IMR-90 (cell line): ENCODE results near the gene OR11A1. TPM values are rescaled to one million over a fixed set of nuclear protein-coding genes. Genes with fewer than 3 reads are reported as not detected.

Source experiments
- ATAC-seq: fragments of 200-7000 bp; cut with Tn5 transposase; 2 replicates; pipeline ENCODE4 v1.9.1; 2020; ENCODE audit warnings: low read depth, mild to moderate bottlenecking, moderate library complexity
- Bru-seq: library from RNA; stranded (reverse); fragments of 400-500 nt; gene quantifications from one replicate; lab custom pipeline; 2021; lab: Mats Ljungman, UMichigan
- BruChase-seq, 2 experiments: library from RNA; stranded (reverse); fragments of 400-500 nt; gene quantifications; one replicate each; lab custom pipeline; 2021; lab: Mats Ljungman, UMichigan
- BruUV-seq: library from RNA; stranded (reverse); fragments of 400-500 nt; replicated peaks from 2 replicates; lab custom pipeline; 2021; lab: Mats Ljungman, UMichigan
- CTCF ChIA-PET: fragments of 300-600 bp; formaldehyde crosslinking; extraction: SDS; loops from one replicate; lab custom pipeline; 2021; ENCODE audit warnings: antibody characterized with exemption; lab: Yijun Ruan, JAX
- POLR2A ChIA-PET: fragments of 300-600 bp; sonication (Branson Sonifier 250); formaldehyde crosslinking; loops from one replicate; lab custom pipeline; 2022; ENCODE audit warnings: antibody characterized with exemption; ENCODE audit not compliant: unreplicated experiment; lab: Charles Lee
- DNase-seq: peaks from one replicate; pipeline ENCODE4 v3.0.0; 2013
- H2AFZ ChIP-seq: replicated peaks from 2 replicates; pipeline ENCODE3; 2013; ENCODE audit warnings: low read length, mild to moderate bottlenecking; ENCODE audit not compliant: poor library complexity
- H2AK5ac ChIP-seq: 2 replicates; pipeline ENCODE4 v1.6.1; 2013; ENCODE audit warnings: low read depth, low read length, inconsistent platforms
- H2AK9ac ChIP-seq: replicated peaks from 2 replicates; pipeline ENCODE3; 2013; ENCODE audit warnings: mild to moderate bottlenecking, low read depth, low read length, moderate library complexity; ENCODE audit not compliant: poor library complexity
- H2BK120ac ChIP-seq: 2 replicates; pipeline ENCODE4 v1.6.1; 2013; ENCODE audit warnings: low read depth, low read length, inconsistent platforms
- H2BK15ac ChIP-seq: 3 replicates; pipeline ENCODE4 v1.6.1; 2013; ENCODE audit warnings: low read depth, low read length, inconsistent platforms
- H2BK20ac ChIP-seq: 2 replicates; pipeline ENCODE4 v1.6.1; 2013; ENCODE audit warnings: low read depth, mild to moderate bottlenecking, inconsistent platforms, low read length, moderate library complexity
- H2BK5ac ChIP-seq: 2 replicates; pipeline ENCODE4 v1.6.1; 2013; ENCODE audit warnings: mild to moderate bottlenecking, low read depth, low read length, inconsistent platforms; ENCODE audit not compliant: poor library complexity, severe bottlenecking
- H3K14ac ChIP-seq: replicated peaks from 2 replicates; pipeline ENCODE4 v1.6.1; 2013; ENCODE audit warnings: low read depth, low read length, inconsistent platforms
- H3K18ac ChIP-seq: 2 replicates; pipeline ENCODE4 v1.6.1; 2013; ENCODE audit warnings: low read depth, low read length, control low read depth
- H3K23ac ChIP-seq: 2 replicates; pipeline ENCODE4 v1.6.1; 2013; ENCODE audit warnings: low read depth, low read length, inconsistent platforms
- H3K27ac ChIP-seq: 2 replicates; pipeline ENCODE4 v1.5.1; 2013; ENCODE audit warnings: mild to moderate bottlenecking, control low read depth, low read length; ENCODE audit not compliant: insufficient read depth
- H3K27me3 ChIP-seq: 2 replicates; pipeline ENCODE4 v1.6.1; 2013; ENCODE audit warnings: low read length; ENCODE audit not compliant: control insufficient read depth, insufficient read depth
- H3K36me3 ChIP-seq: 2 replicates; pipeline ENCODE4 v1.6.1; 2013; ENCODE audit warnings: low read length, mixed read lengths; ENCODE audit not compliant: control insufficient read depth, insufficient read depth
- H3K4ac ChIP-seq: 2 replicates; pipeline ENCODE4 v1.6.1; 2013; ENCODE audit warnings: low read depth, low read length, inconsistent platforms
- H3K4me1 ChIP-seq: 2 replicates; pipeline ENCODE4 v1.6.1; 2013; ENCODE audit warnings: low read length, mixed read lengths; ENCODE audit not compliant: control insufficient read depth, insufficient read depth
- H3K4me2 ChIP-seq: 2 replicates; pipeline ENCODE4 v1.6.1; 2013; ENCODE audit warnings: low read depth, mild to moderate bottlenecking, control low read depth, low read length, moderate library complexity
- H3K4me3 ChIP-seq: 2 replicates; pipeline ENCODE4 v1.5.1; 2013; ENCODE audit warnings: low read depth, mild to moderate bottlenecking, control low read depth, low read length, moderate library complexity; ENCODE audit not compliant: insufficient read depth
- H3K56ac ChIP-seq: 2 replicates; pipeline ENCODE4 v1.6.1; 2013; ENCODE audit warnings: low read length, inconsistent platforms; ENCODE audit not compliant: insufficient read depth; ENCODE audit errors: extremely low read depth
- H3K79me1 ChIP-seq, 2 experiments: 2 replicates each; pipeline ENCODE4 v1.6.1; 2013; ENCODE audit warnings: low read length in 2 of 2, inconsistent platforms in 1 of 2, low read depth in 1 of 2
- H3K9ac ChIP-seq: 2 replicates; pipeline ENCODE4 v1.6.1; 2013; ENCODE audit warnings: low read depth, low read length, control low read depth
- H3K9me1 ChIP-seq: 2 replicates; pipeline ENCODE4 v1.6.1; 2013; ENCODE audit warnings: low read length, inconsistent platforms; ENCODE audit not compliant: insufficient read depth
- H3K9me3 ChIP-seq: 2 replicates; pipeline ENCODE4 v1.6.1; 2013; ENCODE audit warnings: low read length; ENCODE audit not compliant: control insufficient read depth, insufficient read depth
- H4K20me1 ChIP-seq: 2 replicates; pipeline ENCODE4 v1.6.1; 2013; ENCODE audit warnings: low read length, inconsistent platforms; ENCODE audit not compliant: insufficient read depth
- H4K5ac ChIP-seq: 2 replicates; pipeline ENCODE4 v1.6.1; 2013; ENCODE audit warnings: mild to moderate bottlenecking, low read depth, low read length, control low read depth
- H4K8ac ChIP-seq, 2 experiments: 2 replicates each; pipeline ENCODE4 v1.6.1; 2013; ENCODE audit warnings: low read depth in 2 of 2, low read length in 2 of 2, control low read depth in 1 of 2, inconsistent platforms in 1 of 2
- H4K91ac ChIP-seq: 2 replicates; pipeline ENCODE4 v1.6.1; 2013; ENCODE audit warnings: low read depth, low read length, inconsistent platforms; ENCODE audit not compliant: insufficient read depth
- BHLHE40 ChIP-seq: fragments of 150-350 bp; IDR thresholded peaks from 2 replicates; pipeline ENCODE4 v1.6.1; 2016; ENCODE audit warnings: mild to moderate bottlenecking, low read depth, low read length
- CEBPB ChIP-seq: IDR thresholded peaks from 2 replicates; pipeline ENCODE4 v1.6.1; 2012; ENCODE audit warnings: low read depth, low read length, improper control_type of control experiment
- FOS ChIP-seq: fragments of 150-350 bp; IDR thresholded peaks from 2 replicates; pipeline ENCODE4 v1.6.1; 2016; ENCODE audit warnings: low read depth, low read length
- MAFK ChIP-seq: IDR thresholded peaks from 2 replicates; pipeline ENCODE4 v1.6.1; 2012; ENCODE audit warnings: low read depth, low read length, improper control_type of control experiment
- MAZ ChIP-seq: IDR thresholded peaks from 2 replicates; pipeline ENCODE4 v1.6.1; 2012; ENCODE audit warnings: low read depth, mild to moderate bottlenecking, low read length, improper control_type of control experiment, moderate library complexity, borderline replicate concordance
- MXI1 ChIP-seq: IDR thresholded peaks from 2 replicates; pipeline ENCODE4 v1.6.1; 2012; ENCODE audit warnings: low read depth, mild to moderate bottlenecking, low read length, moderate library complexity, borderline replicate concordance
- NFE2L2 ChIP-seq: fragments of 150-350 bp; IDR thresholded peaks from 2 replicates; pipeline ENCODE4 v1.6.1; 2016; ENCODE audit warnings: low read depth, mild to moderate bottlenecking, low read length
- POLR2A ChIP-seq: IDR thresholded peaks from 2 replicates; pipeline ENCODE4 v1.6.1; 2012; ENCODE audit warnings: mild to moderate bottlenecking, low read depth, low read length
- RAD21 ChIP-seq: IDR thresholded peaks from 2 replicates; pipeline ENCODE4 v1.6.1; 2012; ENCODE audit warnings: low read length, improper control_type of control experiment
- RCOR1 ChIP-seq: IDR thresholded peaks from 2 replicates; pipeline ENCODE4 v1.6.1; 2012; ENCODE audit warnings: mild to moderate bottlenecking, low read length, improper control_type of control experiment; ENCODE audit not compliant: insufficient replicate concordance
- RFX5 ChIP-seq: IDR thresholded peaks from 2 replicates; pipeline ENCODE4 v1.8.0; 2012; ENCODE audit warnings: low read depth, mild to moderate bottlenecking, low read length, moderate library complexity
- WGBS, 2 experiments: methylation state at CpG; one replicate each; pipeline versions ENCODE4 v1.1.5 to v1.1.7; 2013; ENCODE audit warnings: missing lambda C conversion rate in 2 of 2; ENCODE audit not compliant: insufficient read length in 1 of 2; ENCODE audit errors: extremely low coverage in 2 of 2; 5-methylcytosine and 5-hydroxymethylcytosine counted together
- dilution Hi-C: fragments of 300-500 bp; cut with HindIII; formaldehyde crosslinking; loops from one replicate; pipeline ENCODE4 v1.14.3; 2018; ENCODE audit warnings: low sequenced_read_pairs; ENCODE audit not compliant: unreplicated experiment
- in situ Hi-C: fragments of 300-500 bp; cut with MboI; formaldehyde crosslinking; loops from 3 replicates; pipeline ENCODE4 v1.14.3; 2019; ENCODE audit warnings: low sequenced_read_pairs, inconsistent platforms, mixed read lengths
- intact Hi-C: fragments of 100-400 bp; cut with micrococcal nuclease; formaldehyde crosslinking; loops from 2 replicates; pipeline ENCODE4 v1.10.0; 2022
- long read RNA-seq: library from polyadenylated mRNA; unstranded; transcript quantifications from one replicate; pipeline ENCODE4 v2.0.0, GENCODE V29; 2021; ENCODE audit not compliant: unreplicated experiment
- polyA plus RNA-seq, 3 experiments: library from polyadenylated mRNA; depleted of rRNA; stranded (reverse); fragments of >200 nt; gene quantifications; 2 replicates each; pipeline ENCODE4 v1.2.3, GENCODE V29; 2012; ENCODE audit warnings: low replicate concordance in 1 of 3
- total RNA-seq: library from RNA; depleted of rRNA; stranded (reverse); fragments of >200 nt; gene quantifications from 2 replicates; pipeline ENCODE4 v1.2.3, GENCODE V29; 2012; rRNA removed
- TF ChIP-seq, protein P1 (sequence below): fragments of 150-350 bp; IDR thresholded peaks from 2 replicates; pipeline ENCODE4 v1.6.1; 2016; ENCODE audit warnings: low read depth, mild to moderate bottlenecking, low read length, moderate library complexity, borderline replicate concordance
- TF ChIP-seq, protein P2 (sequence below): fragments of 150-350 bp; IDR thresholded peaks from 2 replicates; pipeline ENCODE4 v1.6.1; 2017; ENCODE audit warnings: mild to moderate bottlenecking, antibody characterized with exemption, low read length, low read depth
- TF ChIP-seq, protein P3 (sequence below): conservative IDR thresholded peaks from 2 replicates; pipeline ENCODE4 v1.5.1; 2012; ENCODE audit warnings: mild to moderate bottlenecking, low read depth, low read length, improper control_type of control experiment

OR11A1 gene, protein sequence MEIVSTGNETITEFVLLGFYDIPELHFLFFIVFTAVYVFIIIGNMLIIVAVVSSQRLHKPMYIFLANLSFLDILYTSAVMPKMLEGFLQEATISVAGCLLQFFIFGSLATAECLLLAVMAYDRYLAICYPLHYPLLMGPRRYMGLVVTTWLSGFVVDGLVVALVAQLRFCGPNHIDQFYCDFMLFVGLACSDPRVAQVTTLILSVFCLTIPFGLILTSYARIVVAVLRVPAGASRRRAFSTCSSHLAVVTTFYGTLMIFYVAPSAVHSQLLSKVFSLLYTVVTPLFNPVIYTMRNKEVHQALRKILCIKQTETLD
- total RNA-seq (not detected in 2 replicates), polyA plus RNA-seq (2012; rRNA removed) (not detected in 2 replicates), Bru-seq, nascent RNA (percentile 2 among the genes with signal in this experiment), BruChase-seq, experiment 1, labeled RNA remaining after a 6-hour chase (percentile 3 among the genes with signal in this experiment), BruChase-seq, experiment 2, labeled RNA remaining after a 2-hour chase (not detected)
- not detected in 2 replicates for polyA plus RNA-seq (2012; cell fraction: cytosol; rRNA removed)
- not detected in 2 replicates for polyA plus RNA-seq (2012; cell fraction: nucleus; rRNA removed; ENCODE audit: low replicate concordance)
- long read RNA-seq, result 0 reads

DNA sequence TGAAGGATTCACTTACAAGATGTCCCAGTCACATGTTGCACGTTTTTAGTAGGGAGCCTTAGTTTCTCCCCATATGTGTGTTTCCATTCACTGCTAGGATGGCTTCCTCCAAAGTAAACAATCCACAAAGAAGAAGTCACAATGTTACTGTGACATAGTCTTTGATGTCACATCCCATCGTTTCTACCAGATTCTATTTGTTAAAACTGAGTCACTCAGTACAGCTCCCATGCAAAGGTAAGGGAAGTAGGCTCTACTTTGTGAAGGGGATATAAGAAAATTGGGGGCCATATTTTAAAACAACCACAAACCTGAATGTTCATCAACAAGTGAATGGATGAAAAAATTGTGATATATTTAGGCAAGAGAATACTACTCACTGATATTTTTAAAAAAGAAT, at the start of gene OR11A1, which contains the start of gene OR2H1:
OR11A1 (minus strand) TSS at position 101 of the 400 bp plus-strand sequence. CDS start 29,430 bp downstream, outside the sequence.
OR2H1 (plus strand) TSS at position 185 of the 400 bp plus-strand sequence. CDS start 4,615 bp downstream, outside the sequence.
- no peak within 1 kb of the TSS for H3K4me3 ChIP-seq
- no peak for ATAC-seq
- WGBS, 2 experiments, result no CpG with 5 or more reads among the region's 2 CpGs
- TF ChIP-seq POLR2A, result no peak
- no peak for TF ChIP-seq MXI1
- TF ChIP-seq NFE2L2, result no peak
- no peak for TF ChIP-seq MAZ
- no peak for TF ChIP-seq FOS
- no peak for TF ChIP-seq RCOR1
- no peak for TF ChIP-seq CEBPB
- no peak for TF ChIP-seq MAFK
- TF ChIP-seq, protein P1, sequence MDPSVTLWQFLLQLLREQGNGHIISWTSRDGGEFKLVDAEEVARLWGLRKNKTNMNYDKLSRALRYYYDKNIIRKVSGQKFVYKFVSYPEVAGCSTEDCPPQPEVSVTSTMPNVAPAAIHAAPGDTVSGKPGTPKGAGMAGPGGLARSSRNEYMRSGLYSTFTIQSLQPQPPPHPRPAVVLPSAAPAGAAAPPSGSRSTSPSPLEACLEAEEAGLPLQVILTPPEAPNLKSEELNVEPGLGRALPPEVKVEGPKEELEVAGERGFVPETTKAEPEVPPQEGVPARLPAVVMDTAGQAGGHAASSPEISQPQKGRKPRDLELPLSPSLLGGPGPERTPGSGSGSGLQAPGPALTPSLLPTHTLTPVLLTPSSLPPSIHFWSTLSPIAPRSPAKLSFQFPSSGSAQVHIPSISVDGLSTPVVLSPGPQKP, result no peak
- TF ChIP-seq, protein P2, sequence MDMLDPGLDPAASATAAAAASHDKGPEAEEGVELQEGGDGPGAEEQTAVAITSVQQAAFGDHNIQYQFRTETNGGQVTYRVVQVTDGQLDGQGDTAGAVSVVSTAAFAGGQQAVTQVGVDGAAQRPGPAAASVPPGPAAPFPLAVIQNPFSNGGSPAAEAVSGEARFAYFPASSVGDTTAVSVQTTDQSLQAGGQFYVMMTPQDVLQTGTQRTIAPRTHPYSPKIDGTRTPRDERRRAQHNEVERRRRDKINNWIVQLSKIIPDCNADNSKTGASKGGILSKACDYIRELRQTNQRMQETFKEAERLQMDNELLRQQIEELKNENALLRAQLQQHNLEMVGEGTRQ, result no peak
- TF ChIP-seq, protein P3, sequence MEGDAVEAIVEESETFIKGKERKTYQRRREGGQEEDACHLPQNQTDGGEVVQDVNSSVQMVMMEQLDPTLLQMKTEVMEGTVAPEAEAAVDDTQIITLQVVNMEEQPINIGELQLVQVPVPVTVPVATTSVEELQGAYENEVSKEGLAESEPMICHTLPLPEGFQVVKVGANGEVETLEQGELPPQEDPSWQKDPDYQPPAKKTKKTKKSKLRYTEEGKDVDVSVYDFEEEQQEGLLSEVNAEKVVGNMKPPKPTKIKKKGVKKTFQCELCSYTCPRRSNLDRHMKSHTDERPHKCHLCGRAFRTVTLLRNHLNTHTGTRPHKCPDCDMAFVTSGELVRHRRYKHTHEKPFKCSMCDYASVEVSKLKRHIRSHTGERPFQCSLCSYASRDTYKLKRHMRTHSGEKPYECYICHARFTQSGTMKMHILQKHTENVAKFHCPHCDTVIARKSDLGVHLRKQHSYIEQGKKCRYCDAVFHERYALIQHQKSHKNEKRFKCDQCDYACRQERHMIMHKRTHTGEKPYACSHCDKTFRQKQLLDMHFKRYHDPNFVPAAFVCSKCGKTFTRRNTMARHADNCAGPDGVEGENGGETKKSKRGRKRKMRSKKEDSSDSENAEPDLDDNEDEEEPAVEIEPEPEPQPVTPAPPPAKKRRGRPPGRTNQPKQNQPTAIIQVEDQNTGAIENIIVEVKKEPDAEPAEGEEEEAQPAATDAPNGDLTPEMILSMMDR, result no peak
- TF ChIP-seq BHLHE40, result no peak
- no peak for TF ChIP-seq RAD21
- TF ChIP-seq RFX5, result no peak

More for the DNA sequence above, at the start of gene OR11A1, which contains the start of gene OR2H1:
- Histone ChIP-seq H2AFZ (no peak within 1 kb of the TSS), H2BK120ac (no peak within 1 kb of the TSS), H3K9ac (no peak within 1 kb of the TSS), H4K20me1 (no peaks in the 10 kb centered on the region), H4K91ac (no peak within 1 kb of the TSS), H2AK9ac (no peak within 1 kb of the TSS), H3K79me1 (no peaks in the 10 kb centered on the region), H3K4me2 (no peak within 1 kb of the TSS), H4K5ac (no peak within 1 kb of the TSS), H3K9me1 (no peaks in the 10 kb centered on the region), H2BK5ac (no peak within 1 kb of the TSS), H3K27me3 (no peaks in the 10 kb centered on the region), H3K36me3 (no peaks in the 10 kb centered on the region), H3K56ac (no peak within 1 kb of the TSS), H2BK15ac (no peak within 1 kb of the TSS), H3K23ac (no peak within 1 kb of the TSS), H3K14ac (no peak within 1 kb of the TSS), H3K9me3 (peaks cover 8% of the 10 kb centered on the region; the same call in 1 of the 2 replicates), H3K4ac (no peak within 1 kb of the TSS), H3K4me1 (no peaks in the 10 kb centered on the region), H2AK5ac (no peak within 1 kb of the TSS), H3K18ac (no peak within 1 kb of the TSS), H4K8ac (no peak within 1 kb of the TSS), H2BK20ac (no peak within 1 kb of the TSS), H3K27ac (no peak within 1 kb of the TSS)
- no peak for DNase-seq
- POLR2A ChIA-PET, result no interaction called here
- in situ Hi-C loops (no loop called here), intact Hi-C loops (no loop called here), dilution Hi-C loops (no loop called here)
- no TSS peak for BruUV-seq
- CTCF ChIA-PET, result no interaction called here
